SK-N-SH (cell line): ENCODE measurements around the gene C16orf92. TPM values are rescaled to one million over a fixed set of nuclear protein-coding genes. Genes with fewer than 3 reads are reported as not detected.

Experiments
- CTCF ChIA-PET: fragments of 300-600, 350-600 bp; formaldehyde crosslinking; extraction: SDS; loops from one replicate; lab custom pipeline; 2021; lab: Yijun Ruan, JAX
- POLR2A ChIA-PET: fragments of 350-600 bp; sonication (Branson Sonifier 250); formaldehyde crosslinking; extraction: SDS; loops from one replicate; lab custom pipeline; 2020; ENCODE audit warnings: antibody characterized with exemption, inconsistent platforms; lab: Yijun Ruan, JAX
- DNase-seq: peaks from one replicate; pipeline ENCODE4 v3.0.0; 2012
- H2AFZ ChIP-seq: fragments of 200-600 bp; sonication (generic); 2 replicates; pipeline ENCODE4 v1.8.1; 2016; ENCODE audit warnings: antibody characterized with exemption, mild to moderate bottlenecking, low read depth
- H3F3A ChIP-seq: fragments of 200-600 bp; sonication (generic); replicated peaks from 2 replicates; pipeline ENCODE3; 2016; ENCODE audit warnings: antibody characterized with exemption, mild to moderate bottlenecking; ENCODE audit not compliant: insufficient read depth
- H3K27ac ChIP-seq, 2 experiments: fragments of 200-500 bp in 1 of 2; fragments of 200-600 bp in 1 of 2; sonication (Bioruptor generic) in 1 of 2; sonication (generic), shearing (Covaris generic) in 1 of 2; 2 replicates each; pipeline versions ENCODE4 v1.5.1 to v1.6.1; 2014 to 2016; ENCODE audit warnings: low read depth in 2 of 2, inconsistent platforms in 1 of 2, low read length in 1 of 2, mild to moderate bottlenecking in 1 of 2, mixed read lengths in 1 of 2
- H3K27me3 ChIP-seq: fragments of 200-600 bp; sonication (generic), shearing (Covaris generic); 2 replicates; pipeline ENCODE4 v1.6.1; 2016; ENCODE audit warnings: mixed run types; ENCODE audit not compliant: insufficient read depth
- H3K36me3 ChIP-seq, 2 experiments: fragments of 200-500 bp in 1 of 2; fragments of 200-600 bp in 1 of 2; sonication (Bioruptor generic) in 1 of 2; sonication (generic) in 1 of 2; replicated peaks in 1 of 2; 2 replicates each; pipeline versions ENCODE3 to v1.5.1; 2014 to 2016; ENCODE audit warnings: low read length in 1 of 2, mild to moderate bottlenecking in 1 of 2; ENCODE audit not compliant: insufficient read depth in 2 of 2, control insufficient read depth in 1 of 2
- H3K4me1 ChIP-seq, 2 experiments: fragments of 200-500 bp in 1 of 2; fragments of 200-600 bp in 1 of 2; sonication (Bioruptor generic) in 1 of 2; sonication (generic), shearing (Covaris generic) in 1 of 2; 2 replicates each; pipeline versions ENCODE4 v1.5.1 to v1.6.1; 2014 to 2016; ENCODE audit warnings: low read depth in 1 of 2, low read length in 1 of 2, mixed run types in 1 of 2; ENCODE audit not compliant: insufficient read depth in 2 of 2, control insufficient read depth in 1 of 2
- H3K4me2 ChIP-seq: fragments of 200-600 bp; sonication (generic), shearing (Covaris generic); 2 replicates; pipeline ENCODE4 v1.6.1; 2017; ENCODE audit warnings: mixed run types
- H3K4me3 ChIP-seq, 2 experiments: fragments of 200-500 bp in 1 of 2; fragments of 200-600 bp in 1 of 2; sonication (Bioruptor generic) in 1 of 2; sonication (generic), shearing (Covaris generic) in 1 of 2; 2 replicates each; pipeline versions ENCODE4 v1.5.1 to v1.8.1; 2014 to 2016; ENCODE audit warnings: low read depth in 2 of 2, inconsistent platforms in 1 of 2, low read length in 1 of 2, mild to moderate bottlenecking in 1 of 2, mixed read lengths in 1 of 2, moderate library complexity in 1 of 2
- H3K79me2 ChIP-seq: fragments of 200-600 bp; sonication (generic); 2 replicates; pipeline ENCODE4 v1.8.1; 2017; ENCODE audit warnings: mild to moderate bottlenecking; ENCODE audit not compliant: insufficient read depth
- H3K9ac ChIP-seq: fragments of 200-600 bp; sonication (generic); 2 replicates; pipeline ENCODE4 v1.6.1; 2017; ENCODE audit warnings: mixed run types
- H3K9me2 ChIP-seq: fragments of 200-600 bp; sonication (generic); 2 replicates; pipeline ENCODE4 v1.6.1; 2017; ENCODE audit warnings: mixed run types
- H3K9me3 ChIP-seq: fragments of 200-600 bp; sonication (generic); 2 replicates; pipeline ENCODE4 v1.6.1; 2017; ENCODE audit warnings: mixed run types, mild to moderate bottlenecking, moderate library complexity
- H4K20me1 ChIP-seq: fragments of 200-600 bp; sonication (generic); 2 replicates; pipeline ENCODE4 v1.6.1; 2017; ENCODE audit warnings: mild to moderate bottlenecking, mixed run types; ENCODE audit not compliant: insufficient read depth
- FOXM1 ChIP-seq: IDR thresholded peaks from 2 replicates; pipeline ENCODE4 v1.4.0; 2012; ENCODE audit warnings: low read depth, mild to moderate bottlenecking
- GABPA ChIP-seq: IDR thresholded peaks from 2 replicates; pipeline ENCODE4 v1.4.0; 2012; ENCODE audit warnings: low read depth, mild to moderate bottlenecking
- IRF3 ChIP-seq: fragments of 150-350 bp; IDR thresholded peaks from 2 replicates; pipeline ENCODE4 v1.6.1; 2016; ENCODE audit warnings: mild to moderate bottlenecking, low read depth, low read length
- JUND ChIP-seq: IDR thresholded peaks from 2 replicates; pipeline ENCODE4 v1.4.0; 2012
- MXI1 ChIP-seq: IDR thresholded peaks from 2 replicates; pipeline ENCODE4 v1.6.1; 2012; ENCODE audit warnings: mild to moderate bottlenecking, low read depth, low read length, improper control_type of control experiment
- NFIC ChIP-seq: IDR thresholded peaks from 2 replicates; pipeline ENCODE4 v1.4.0; 2012; ENCODE audit warnings: borderline replicate concordance
- RCOR1 ChIP-seq: fragments of 150-350 bp; IDR thresholded peaks from 2 replicates; pipeline ENCODE4 v1.6.1; 2017; ENCODE audit warnings: antibody characterized with exemption, low read length
- REST ChIP-seq: IDR thresholded peaks from 2 replicates; pipeline ENCODE4 v1.6.1; 2012; ENCODE audit warnings: mild to moderate bottlenecking, low read depth, low read length, moderate library complexity
- RXRA ChIP-seq: IDR thresholded peaks from 2 replicates; pipeline ENCODE4 v1.4.0; 2012; ENCODE audit warnings: low read depth, mild to moderate bottlenecking, borderline replicate concordance
- SMC3 ChIP-seq: IDR thresholded peaks from 2 replicates; pipeline ENCODE4 v1.6.1; 2012; ENCODE audit warnings: low read depth, low read length, improper control_type of control experiment
- TCF12 ChIP-seq: IDR thresholded peaks from 2 replicates; pipeline ENCODE4 v1.4.0; 2012
- USF2 ChIP-seq: fragments of 150-350 bp; IDR thresholded peaks from 2 replicates; pipeline ENCODE4 v1.6.1; 2017; ENCODE audit warnings: antibody characterized with exemption, low read length, low read depth, borderline replicate concordance
- ZBTB33 ChIP-seq: IDR thresholded peaks from 2 replicates; pipeline ENCODE4 v1.4.0; 2012; ENCODE audit warnings: low read depth, borderline replicate concordance
- WGBS: methylation state at CpG from one replicate; pipeline ENCODE4 v1.1.6; 2017; ENCODE audit warnings: low lambda C conversion rate; 5-methylcytosine and 5-hydroxymethylcytosine counted together
- polyA plus RNA-seq, 3 experiments: library from polyadenylated mRNA; depleted of rRNA; stranded (reverse); fragments of >200 nt; gene quantifications; 2 replicates each; pipeline ENCODE4 v1.2.3, GENCODE V29; 2012

C16orf92 gene
- polyA plus RNA-seq, 1 of the 3 experiments (the other 2 are of a cell fraction) = not detected

- no peak for TF ChIP-seq MXI1
- no peak for TF ChIP-seq RXRA
- no peak for TF ChIP-seq ZBTB33
Observed at GRCh38 chr16:30023586-30023985, 588 bp downstream of the C16orf92 start (continued).

- Histone ChIP-seq H3F3A (peaks cover 6% of the 10 kb centered on the region), H3K27ac (no peak overlapping the region), H3K4me1 (peaks cover 0 to 16% of the 10 kb centered on the region in 2 experiments; a peak in 1 of 4 replicates), H4K20me1 (no peaks in the 10 kb centered on the region), H3K9ac (no peak overlapping the region), H2AFZ (no peak overlapping the region), H3K27me3 (no peaks in the 10 kb centered on the region), H3K4me3 (no peak overlapping the region), H3K9me2 (no peaks in the 10 kb centered on the region), H3K36me3 (no peaks in the 10 kb centered on the region), H3K9me3 (no peaks in the 10 kb centered on the region), H3K79me2 (no peaks in the 10 kb centered on the region), H3K4me2 (no peak overlapping the region)
- POLR2A ChIA-PET = no interaction called here
- WGBS = 66% methylated on average over 16 of the region's 16 CpGs
- no peak for DNase-seq
- TF ChIP-seq IRF3 (no peak), RCOR1 (no peak)
- CTCF ChIA-PET = interaction anchor here (0.6 to 0.9 kb wide), 2 partner anchors 8 to 18 kb away, joined by 3 read pairs; no protein-coding TSS in a partner anchor
Observed at GRCh38 chr16:30024451-30024850, 1.5 kb downstream of the C16orf92 start.

- H3K36me3 ChIP-seq = no peaks in the 10 kb centered on the region
- CTCF ChIA-PET = interaction anchor here (0.9 kb wide), 1 partner anchor 17 kb away, joined by 3 read pairs; no protein-coding TSS in a partner anchor
- no peak overlapping the region for H3K9ac ChIP-seq
- peaks cover 6% of the 10 kb centered on the region for H3F3A ChIP-seq
- H3K27ac ChIP-seq = no peak overlapping the region
- H3K79me2 ChIP-seq = no peaks in the 10 kb centered on the region
- peaks cover 0 to 21% of the 10 kb centered on the region in 2 experiments; a peak in 1 of 4 replicates for H3K4me1 ChIP-seq
- H2AFZ ChIP-seq = no peak overlapping the region
- H3K4me2 ChIP-seq = no peak overlapping the region
- H3K9me3 ChIP-seq = no peaks in the 10 kb centered on the region
- DNase-seq = no peak
- POLR2A ChIA-PET = no interaction called here
- WGBS = 62% methylated on average over 14 of the region's 20 CpGs
- no peaks in the 10 kb centered on the region for H4K20me1 ChIP-seq
- H3K27me3 ChIP-seq = no peaks in the 10 kb centered on the region
- no peak for TF ChIP-seq JUND
- no peak for TF ChIP-seq NFIC
- no peak for TF ChIP-seq TCF12
- TF ChIP-seq GABPA = no peak
- TF ChIP-seq REST = no peak
- TF ChIP-seq FOXM1 = no peak
- TF ChIP-seq SMC3 = no peak
- TF ChIP-seq USF2 = no peak
- H3K4me3 ChIP-seq = no peak overlapping the region
- H3K9me2 ChIP-seq = no peaks in the 10 kb centered on the region
Observed at GRCh38 chr16:30025156-30025555, 2.2 kb downstream of the C16orf92 start.
